GM23338 (cell line): ENCODE measurements around the gene PKD2L2. TPM values are rescaled to one million over a fixed set of nuclear protein-coding genes. Genes with fewer than 3 reads are reported as not detected.

Source experiments
- ATAC-seq: fragments of 200-7000 bp; cut with Tn5 transposase; 3 replicates; pipeline ENCODE4 v1.9.1; 2020
- DNase-seq: peaks from one replicate; pipeline ENCODE4 v3.0.0-alpha.2; 2015; ENCODE audit warnings: low spot score
- H2AFZ ChIP-seq: fragments of 200-600 bp; sonication (generic); 2 replicates; pipeline ENCODE4 v1.8.0; 2016; ENCODE audit warnings: antibody characterized with exemption, mild to moderate bottlenecking, moderate library complexity
- H3F3A ChIP-seq: fragments of 200-600 bp; sonication (generic); replicated peaks from 2 replicates; pipeline ENCODE4 v1.8.0; 2017; ENCODE audit warnings: antibody characterized with exemption, mixed run types, low read depth
- H3K27ac ChIP-seq: fragments of 200-600 bp; sonication (generic); 2 replicates; pipeline ENCODE4 v1.6.1; 2016; ENCODE audit warnings: low read depth
- H3K27me3 ChIP-seq: fragments of 200-600 bp; sonication (generic); 2 replicates; pipeline ENCODE4 v1.8.0; 2016; ENCODE audit warnings: mild to moderate bottlenecking, mixed run types, moderate library complexity; ENCODE audit not compliant: insufficient read depth
- H3K36me3 ChIP-seq: fragments of 200-600 bp; sonication (generic); 2 replicates; pipeline ENCODE4 v1.8.0; 2016; ENCODE audit warnings: mild to moderate bottlenecking; ENCODE audit not compliant: insufficient read depth
- H3K4me1 ChIP-seq: fragments of 200-600 bp; sonication (generic); 2 replicates; pipeline ENCODE4 v1.8.0; 2016; ENCODE audit warnings: mild to moderate bottlenecking, moderate library complexity; ENCODE audit not compliant: insufficient read depth
- H3K4me2 ChIP-seq: fragments of 200-600 bp; sonication (generic); 2 replicates; pipeline ENCODE4 v1.7.1; 2017; ENCODE audit warnings: mixed run types
- H3K4me3 ChIP-seq: fragments of 200-600 bp; sonication (generic); 2 replicates; pipeline ENCODE4 v1.6.1; 2016; ENCODE audit warnings: mixed run types
- H3K79me2 ChIP-seq: fragments of 200-600 bp; sonication (generic); replicated peaks from 2 replicates; pipeline ENCODE4 v1.8.0; 2017; ENCODE audit warnings: mild to moderate bottlenecking; ENCODE audit not compliant: insufficient read depth
- H3K9me2 ChIP-seq: fragments of 200-600 bp; sonication (generic); 2 replicates; pipeline ENCODE4 v1.8.0; 2017; ENCODE audit not compliant: insufficient read depth
- H4K20me1 ChIP-seq: fragments of 200-600 bp; sonication (generic); replicated peaks from 2 replicates; pipeline ENCODE4 v1.8.0; 2017; ENCODE audit warnings: mild to moderate bottlenecking; ENCODE audit not compliant: insufficient read depth
- H3K27ac Mint-ChIP-seq: 2 replicates; pipeline ENCODE4 v1.8.0; 2020; ENCODE audit warnings: inconsistent platforms, mild to moderate bottlenecking, moderate library complexity, mixed read lengths
- H3K27me3 Mint-ChIP-seq: 3 replicates; pipeline ENCODE4 v1.8.0; 2022; ENCODE audit warnings: low read depth, mild to moderate bottlenecking, moderate library complexity, mixed read lengths, inconsistent platforms; ENCODE audit not compliant: insufficient read depth, poor library complexity
- H3K36me3 Mint-ChIP-seq: 3 replicates; pipeline ENCODE4 v1.8.0; 2021; ENCODE audit warnings: low read depth, mild to moderate bottlenecking, inconsistent platforms, moderate library complexity, mixed read lengths
- H3K4me1 Mint-ChIP-seq: 3 replicates; pipeline ENCODE4 v1.8.0; 2020; ENCODE audit warnings: mild to moderate bottlenecking, inconsistent platforms, mixed read lengths
- H3K4me3 Mint-ChIP-seq: 3 replicates; pipeline ENCODE4 v1.8.0; 2021; ENCODE audit warnings: moderate library complexity, mild to moderate bottlenecking, inconsistent platforms, mixed read lengths
- H3K9me3 Mint-ChIP-seq: 3 replicates; pipeline ENCODE4 v1.8.0; 2020; ENCODE audit warnings: moderate library complexity, mild to moderate bottlenecking, inconsistent platforms, mixed read lengths
- CREB1 ChIP-seq: fragments of 250-450 bp; sonication (Bioruptor Pico); IDR thresholded peaks from 2 replicates; pipeline ENCODE4 v1.5.0; 2020; ENCODE audit warnings: low read depth, mild to moderate bottlenecking, moderate library complexity
- CTCF ChIP-seq, 2 experiments: fragments of 200-600 bp in 1 of 2; sonication (generic) in 1 of 2; conservative IDR thresholded peaks; 2 replicates each; pipeline versions ENCODE4 v1.5.1 to v1.6.1; 2016 to 2017; ENCODE audit warnings: antibody characterized with exemption in 2 of 2, low read depth in 2 of 2, mild to moderate bottlenecking in 2 of 2, moderate library complexity in 1 of 2
- ETS1 ChIP-seq: IDR thresholded peaks from 2 replicates; pipeline ENCODE4 v1.6.1; 2016; ENCODE audit warnings: antibody characterized with exemption
- EZH2 ChIP-seq: fragments of 200-600 bp; sonication (generic); IDR thresholded peaks from one replicate; pipeline ENCODE4 v1.8.0; 2017; ENCODE audit warnings: antibody characterized with exemption, mild to moderate bottlenecking, low read depth; ENCODE audit not compliant: unreplicated experiment
- EZH2phosphoT487 ChIP-seq: fragments of 200-600 bp; sonication (generic); IDR thresholded peaks from one replicate; pipeline ENCODE4 v1.8.1; 2018; ENCODE audit warnings: antibody characterized with exemption; ENCODE audit not compliant: unreplicated experiment
- JUNB ChIP-seq: IDR thresholded peaks from one replicate; pipeline ENCODE4 v1.6.1; 2016; ENCODE audit warnings: antibody characterized with exemption; ENCODE audit not compliant: unreplicated experiment
- NANOG ChIP-seq: IDR thresholded peaks from 2 replicates; pipeline ENCODE4 v1.6.1; 2016; ENCODE audit warnings: antibody characterized with exemption, borderline replicate concordance
- POLR2AphosphoS5 ChIP-seq: IDR thresholded peaks from 2 replicates; pipeline ENCODE4 v1.6.1; 2016; ENCODE audit warnings: antibody characterized with exemption, low read depth
- REST ChIP-seq: IDR thresholded peaks from one replicate; pipeline ENCODE4 v1.6.1; 2018; ENCODE audit warnings: antibody characterized with exemption; ENCODE audit not compliant: unreplicated experiment
- STAT1 ChIP-seq: IDR thresholded peaks from one replicate; pipeline ENCODE4 v1.6.1; 2016; ENCODE audit warnings: antibody characterized with exemption; ENCODE audit not compliant: unreplicated experiment
- ZNF114 ChIP-seq: fragments of 250-450 bp; sonication (Bioruptor Pico); IDR thresholded peaks from 2 replicates; pipeline ENCODE4 v1.5.0; 2020; ENCODE audit warnings: mild to moderate bottlenecking, moderate library complexity
- ZNF331 ChIP-seq: fragments of 250-450 bp; sonication (Bioruptor Pico); IDR thresholded peaks from 2 replicates; pipeline ENCODE4 v1.5.0; 2020; ENCODE audit warnings: low read depth, mild to moderate bottlenecking, moderate library complexity
- ZNF462 ChIP-seq: fragments of 250-450 bp; sonication (Bioruptor Pico); IDR thresholded peaks from 2 replicates; pipeline ENCODE4 v1.5.0; 2020; ENCODE audit warnings: mild to moderate bottlenecking, moderate library complexity
- polyA plus RNA-seq: library from polyadenylated mRNA; unstranded; fragments of >200 nt; fragmentation: Nextera tagmentation; extraction: Ambion mirVana; gene quantifications from 2 replicates; pipeline ENCODE4 v1.2.1, GENCODE V29; 2016
- total RNA-seq: library from RNA; depleted of rRNA; stranded (reverse); fragments of >200 nt; shearing (Covaris generic); gene quantifications from 2 replicates; pipeline ENCODE4 v1.2.3, GENCODE V29; 2014

The PKD2L2 gene
- total and polyA plus RNA-seq, 2 experiments from 2014 or later: 0.16 TPM; not detected in 1

- no peaks in the 10 kb centered on the region for H3K9me3 Mint-ChIP-seq
- no peaks in the 10 kb centered on the region for H3F3A ChIP-seq
- no peak overlapping the region for H3K4me3 Mint-ChIP-seq
- H3K4me1 ChIP-seq: no peaks in the 10 kb centered on the region; the same call in 1 of the 2 replicates
- H3K4me3 ChIP-seq: no peak overlapping the region
- DNase-seq (no peak), ATAC-seq (no peak)
- no peaks in the 10 kb centered on the region for H4K20me1 ChIP-seq
- TF ChIP-seq ZNF331 (CRISPR knock-in tag): no peak
- TF ChIP-seq EZH2: no peak
- TF ChIP-seq CTCF (conservative IDR thresholded peaks at IDR 0.05; ENCODE audit: low read depth in 2 of 2): no peak
- TF ChIP-seq ETS1: no peak
- no peak for TF ChIP-seq CREB1 (CRISPR knock-in tag)
- no peak for TF ChIP-seq REST
- no peak for TF ChIP-seq ZNF114 (CRISPR knock-in tag)
- no peak for TF ChIP-seq POLR2AphosphoS5
- no peak for TF ChIP-seq STAT1
- no peak for TF ChIP-seq JUNB
- no peak for TF ChIP-seq NANOG
- TF ChIP-seq ZNF462 (CRISPR knock-in tag): no peak
- no peak for TF ChIP-seq EZH2phosphoT487
- H3K27me3 ChIP-seq: no peaks in the 10 kb centered on the region
- no peaks in the 10 kb centered on the region for H3K9me2 ChIP-seq
- H3K27ac Mint-ChIP-seq: no peak overlapping the region
- H3K36me3 Mint-ChIP-seq: no peaks in the 10 kb centered on the region
- H3K36me3 ChIP-seq: no peaks in the 10 kb centered on the region
- no peak overlapping the region for H3K27ac ChIP-seq
- no peak overlapping the region for H3K4me2 ChIP-seq
- H3K79me2 ChIP-seq: no peaks in the 10 kb centered on the region
- peaks cover 5% of the 10 kb centered on the region; the same call in 2 of the 3 replicates for H3K4me1 Mint-ChIP-seq
- peaks cover 2% of the 10 kb centered on the region for H3K27me3 Mint-ChIP-seq
- H2AFZ ChIP-seq: no peak overlapping the region
These were observed 30.9 kb upstream of the PKD2L2 start for GRCh38 chr5:137858223-137858916.
